ENCODE data around the gene MYRF.

The MYRF gene

GRCh38 chr11:61752925-61753521, 587 bp downstream of the MYRF start:
- Histone ChIP-seq H3K27ac (replicated peaks) (no peak overlapping the region), H3K27me3 (ENCODE audit: insufficient read depth, poor library complexity, severe bottlenecking) (peaks cover 25% of the 10 kb centered on the region), H3K4me3 (replicated peaks; ENCODE audit: insufficient read depth, low read length) (no peak overlapping the region; the same call in 1 of the 2 replicates)
- no peak for DNase-seq (ENCODE audit: low read depth in 1 of 2, low spot score in 1 of 2)
- TF ChIP-seq POLR2AphosphoS5 (IDR thresholded peaks at IDR 0.05; ENCODE audit: low read depth) (no peak), REST (IDR thresholded peaks at IDR 0.05; ENCODE audit: insufficient replicate concordance, low read depth) (no peak), SPI1 (IDR thresholded peaks at IDR 0.05; ENCODE audit: borderline replicate concordance, low read depth) (no peak), GABPA (IDR thresholded peaks at IDR 0.05; ENCODE audit: low read depth) (no peak), CTCF (IDR thresholded peaks at IDR 0.05; ENCODE audit: insufficient read depth, low read length) (no peak)

GRCh38 chr11:61753672-61754071, 1.2 kb downstream of the MYRF start:
- Histone ChIP-seq H3K4me3 (replicated peaks; ENCODE audit: insufficient read depth, low read length) (no peak overlapping the region), H3K27ac (replicated peaks) (no peak overlapping the region), H3K27me3 (ENCODE audit: insufficient read depth, poor library complexity, severe bottlenecking) (peaks cover 25% of the 10 kb centered on the region)
- DNase-seq (ENCODE audit: low read depth in 1 of 2, low spot score in 1 of 2): no peak
- TF ChIP-seq SPI1 (IDR thresholded peaks at IDR 0.05; ENCODE audit: borderline replicate concordance, low read depth) (no peak), POLR2AphosphoS5 (IDR thresholded peaks at IDR 0.05; ENCODE audit: low read depth) (no peak), REST (IDR thresholded peaks at IDR 0.05; ENCODE audit: insufficient replicate concordance, low read depth) (no peak), GABPA (IDR thresholded peaks at IDR 0.05; ENCODE audit: low read depth) (no peak), CTCF (IDR thresholded peaks at IDR 0.05; ENCODE audit: insufficient read depth, low read length) (no peak)

- TF ChIP-seq POLR2AphosphoS5 (IDR thresholded peaks at IDR 0.05; ENCODE audit: low read depth) (no peak), SPI1 (IDR thresholded peaks at IDR 0.05; ENCODE audit: borderline replicate concordance, low read depth) (no peak), REST (IDR thresholded peaks at IDR 0.05; ENCODE audit: insufficient replicate concordance, low read depth) (no peak), CTCF (IDR thresholded peaks at IDR 0.05; ENCODE audit: insufficient read depth, low read length) (no peak), GABPA (IDR thresholded peaks at IDR 0.05; ENCODE audit: low read depth) (no peak)
- peaks cover 25% of the 10 kb centered on the region for H3K27me3 ChIP-seq (ENCODE audit: insufficient read depth, poor library complexity, severe bottlenecking)
- DNase-seq (ENCODE audit: low read depth in 1 of 2, low spot score in 1 of 2): no peak
- no peak overlapping the region for H3K4me3 ChIP-seq (replicated peaks; ENCODE audit: insufficient read depth, low read length)
- no peak overlapping the region for H3K27ac ChIP-seq (replicated peaks)
These were observed 2.4 kb downstream of the MYRF start for GRCh38 chr11:61754534-61755482.

Measured in HL-60 (cell line).